HPDE6-E6E7 (cell line): ENCODE measurements around the gene MFSD1.

Experiments used
- DNase-seq: peaks from one replicate; pipeline ENCODE4 v3.0.0; 2011; ENCODE audit warnings: missing footprints; ENCODE audit errors: extremely low spot score

Gene MFSD1

GRCh38 chr3:158809642-158810041, 7.8 kb downstream of the MFSD1 start:
- DNase-seq, result no peak

- DNase-seq, result no peak
Observed at GRCh38 chr3:158810823-158811724, 9.2 kb downstream of the MFSD1 start.

DNA sequence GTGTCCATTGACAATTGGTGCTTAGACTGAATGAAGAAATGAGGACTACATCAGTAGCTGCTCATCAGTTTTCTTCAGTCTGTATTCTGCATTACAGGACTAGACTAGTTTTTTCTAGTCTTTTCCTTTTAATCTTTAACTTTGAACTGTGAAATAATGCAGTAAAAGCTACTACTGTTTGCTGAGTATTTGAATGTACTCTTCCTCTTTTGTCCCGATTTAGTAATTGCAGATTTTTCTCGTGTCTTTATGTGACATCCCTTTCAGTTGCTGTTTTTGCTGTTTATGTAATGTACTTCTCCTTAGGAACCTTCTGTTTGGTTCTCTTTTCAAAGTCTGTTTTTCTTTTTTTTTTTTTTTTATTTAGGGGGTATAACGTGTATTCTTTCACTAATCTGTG, 17.4 kb downstream of the MFSD1 start:
- no peak for DNase-seq

DNA sequence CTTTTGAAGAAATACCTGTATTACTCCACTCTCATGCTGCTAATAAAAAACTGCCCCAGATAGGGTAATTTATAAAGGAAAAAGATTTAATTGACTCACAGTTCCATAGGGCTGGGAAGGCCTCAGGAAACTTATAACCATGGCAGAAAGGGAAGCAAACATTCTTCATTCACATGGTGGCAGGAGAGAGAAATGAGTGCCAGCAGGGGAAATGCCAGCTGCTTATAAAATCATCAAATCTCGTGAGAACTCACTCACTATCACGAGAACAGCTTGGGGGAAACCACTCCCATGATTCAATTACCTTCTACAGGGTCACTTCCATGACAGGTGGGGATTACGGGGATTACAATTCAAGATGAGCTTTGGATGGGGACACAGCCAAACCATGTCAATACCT, 18.7 kb downstream of the MFSD1 start:
- DNase-seq, result no peak

DNA sequence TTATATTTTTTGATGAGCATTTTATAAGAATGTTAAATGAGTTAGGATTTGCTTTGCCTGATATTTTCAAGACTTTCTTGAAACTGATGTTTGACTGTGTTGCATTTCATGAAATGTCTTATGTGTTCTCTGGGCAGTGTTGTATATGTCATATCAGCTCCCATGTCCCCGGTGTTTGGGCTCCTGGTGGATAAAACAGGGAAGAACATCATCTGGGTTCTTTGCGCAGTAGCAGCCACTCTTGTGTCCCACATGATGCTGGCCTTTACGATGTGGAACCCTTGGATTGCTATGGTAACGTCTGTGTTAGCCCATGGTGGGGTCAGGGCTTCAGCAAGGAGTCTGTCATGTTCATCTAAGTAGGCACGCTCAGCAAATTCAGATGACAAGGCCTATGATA, 20.0 kb downstream of the MFSD1 start:
- no peak for DNase-seq

GRCh38 chr3:158823426-158823825, 21.6 kb downstream of the MFSD1 start:
- no peak for DNase-seq

DNA sequence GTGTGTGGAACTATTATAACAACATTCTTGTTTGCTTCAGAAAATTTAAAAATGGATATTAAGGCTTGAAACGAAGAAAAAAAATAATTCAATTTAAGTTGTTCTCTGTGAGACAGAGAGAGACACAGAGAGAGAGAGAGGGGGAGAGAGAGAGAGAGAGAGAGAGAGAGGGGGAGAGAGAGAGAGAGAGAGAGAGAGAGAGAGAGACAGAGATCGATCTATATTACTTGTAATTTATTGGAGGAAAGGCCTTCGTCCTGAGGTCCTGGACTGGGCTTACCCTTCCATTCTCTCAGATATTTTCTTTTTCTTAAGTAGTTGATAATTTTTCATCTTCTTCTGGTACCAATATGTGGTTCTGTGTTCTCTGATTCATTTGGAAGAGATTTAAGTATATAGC, 25.9 kb downstream of the MFSD1 start:
- no peak for DNase-seq

- no peak for DNase-seq
Observed at GRCh38 chr3:158830391-158830790, 28.5 kb downstream of the MFSD1 start.

GRCh38 chr3:158831861-158832260, 30.0 kb downstream of the MFSD1 start:
- DNase-seq, result no peak

DNA sequence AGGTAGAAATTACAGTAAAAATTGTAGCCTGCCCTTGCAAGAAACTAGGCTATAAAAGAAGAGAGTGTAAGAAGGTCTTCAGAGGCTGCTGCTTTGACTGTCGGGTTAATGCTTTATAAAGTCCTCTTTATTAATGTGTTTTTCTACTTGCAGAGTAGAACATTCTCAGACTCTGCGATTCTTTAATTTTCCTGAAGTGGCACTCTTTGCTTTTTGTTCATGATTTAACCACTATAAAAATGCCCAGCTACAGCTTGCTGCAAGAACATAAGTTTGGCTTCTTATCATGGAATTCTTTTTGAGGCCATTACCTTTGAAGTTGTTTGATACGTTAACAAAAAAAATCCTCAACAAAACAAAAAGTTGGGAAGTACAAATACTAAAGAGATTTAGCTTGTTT, 33.8 kb downstream of the MFSD1 start:
- no peak for DNase-seq

DNA sequence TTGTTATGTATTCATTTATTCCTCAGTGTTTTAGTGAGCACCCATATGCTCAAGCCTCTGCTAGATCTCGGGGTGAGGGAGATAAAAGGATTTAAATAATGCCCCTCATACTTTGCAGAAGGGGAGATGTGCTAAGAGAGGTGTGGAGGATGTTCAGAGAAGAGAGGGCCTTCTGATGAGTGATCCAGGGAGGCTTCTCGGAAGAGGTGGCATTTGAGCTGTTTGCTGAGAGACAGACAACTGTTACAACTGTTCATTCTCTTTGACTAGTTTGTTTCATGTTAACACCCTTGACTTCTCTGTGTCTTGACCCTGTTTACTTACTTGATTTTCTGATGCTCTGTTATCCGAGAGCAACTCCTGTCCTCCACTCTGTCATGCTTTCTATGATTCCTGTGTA, 34.5 kb downstream of the MFSD1 start:
- DNase-seq, result no peak

DNA sequence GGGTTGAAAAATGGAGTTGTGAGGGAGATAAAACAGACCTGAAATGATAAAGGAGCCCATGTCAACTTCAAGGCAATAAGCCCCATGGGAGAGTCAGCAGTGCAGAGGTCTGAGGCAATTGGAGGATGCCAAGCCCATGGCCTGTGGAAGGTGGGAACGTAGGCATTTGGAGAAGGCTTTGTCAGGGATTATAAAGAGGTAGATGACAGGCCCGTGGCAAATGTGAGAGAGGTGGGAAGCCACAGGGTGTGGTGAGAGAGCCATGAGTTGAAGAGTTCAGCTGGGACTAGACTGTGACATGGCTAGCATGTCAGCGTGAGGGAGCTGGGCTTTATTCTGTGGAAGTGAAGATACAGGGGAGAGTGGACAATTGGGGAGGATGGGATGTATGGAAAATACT, 35.4 kb downstream of the MFSD1 start:
- DNase-seq, result no peak

- no peak for DNase-seq
Observed at GRCh38 chr3:158839966-158840365, 38.1 kb downstream of the MFSD1 start.

GRCh38 chr3:158841387-158841786, 39.5 kb downstream of the MFSD1 start:
- no peak for DNase-seq

DNA sequence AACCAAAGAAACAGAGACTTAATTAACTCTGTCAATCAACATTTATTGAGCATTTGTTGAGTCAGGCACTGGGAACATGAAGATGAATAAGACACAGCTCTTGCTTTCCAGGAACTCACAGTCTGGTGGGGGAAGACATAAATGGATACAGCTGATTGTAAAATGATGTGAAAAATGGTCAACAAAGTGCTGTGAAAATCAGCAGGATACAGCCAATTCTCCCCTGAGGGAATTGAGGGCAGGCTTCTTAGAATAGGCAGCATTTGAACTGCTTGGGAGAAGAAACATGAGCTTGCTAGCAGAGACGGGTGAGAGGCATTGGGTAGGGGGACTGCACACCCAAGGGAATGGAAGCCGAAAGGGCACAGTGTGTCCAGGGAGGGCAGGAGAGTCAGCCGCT, 41.1 kb downstream of the MFSD1 start:
- DNase-seq, result no peak

GRCh38 chr3:158845765-158846350, 44.0 kb downstream of the MFSD1 start:
- DNase-seq, result peak; percentile 54

DNA sequence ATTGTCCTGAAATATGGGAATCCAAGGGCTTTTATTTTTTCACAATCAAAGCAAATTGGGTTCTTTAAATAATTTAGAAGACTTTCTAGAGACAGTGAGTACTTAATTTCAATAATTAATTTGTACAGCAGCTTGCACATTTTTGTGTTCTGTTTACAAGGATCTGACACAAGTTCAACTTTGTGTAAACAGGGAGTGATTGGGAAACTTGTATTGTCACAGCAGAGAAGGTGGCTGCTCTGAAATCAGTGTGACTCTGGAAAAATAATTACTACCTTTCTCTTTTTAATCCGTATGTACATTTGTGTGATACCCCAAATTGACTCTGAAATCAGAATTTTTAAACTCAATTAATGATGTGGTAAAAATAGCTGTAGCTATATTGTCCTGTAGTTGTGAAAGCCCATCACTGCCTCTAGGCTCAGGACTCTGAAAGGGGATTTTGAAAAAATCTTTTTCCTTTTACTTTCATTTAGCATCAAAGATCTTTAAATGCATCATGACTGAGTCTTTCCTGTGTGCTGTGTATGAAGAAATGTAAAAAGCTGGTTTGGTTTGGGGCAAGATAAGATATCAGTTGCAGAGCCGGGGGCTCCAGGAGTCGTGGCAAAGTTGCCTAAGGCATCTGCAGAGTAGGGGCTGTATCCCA, 45.1 kb downstream of the MFSD1 start:
- no peak for DNase-seq

GRCh38 chr3:158847452-158847821, 45.6 kb downstream of the MFSD1 start:
- DNase-seq, result no peak

DNA sequence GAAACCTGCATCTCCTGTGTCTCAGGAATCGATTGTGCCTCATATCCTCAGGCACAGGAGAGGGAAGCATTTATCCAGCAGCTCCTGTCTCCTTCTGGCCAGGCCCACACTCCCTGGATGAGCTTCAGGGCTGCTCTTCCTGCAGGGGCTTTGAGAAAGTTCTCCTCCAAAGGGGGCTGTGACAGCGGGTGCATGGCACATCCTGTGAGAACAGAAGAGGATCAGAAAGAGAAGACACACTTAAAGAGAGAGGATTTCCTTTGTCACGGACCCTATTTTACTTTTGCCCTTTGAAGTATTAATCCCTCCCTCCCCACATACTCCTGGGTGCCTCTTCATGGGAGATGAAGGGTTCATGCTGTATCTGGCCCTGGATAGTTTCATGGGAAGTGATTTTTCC, 46.0 kb downstream of the MFSD1 start:
- no peak for DNase-seq

DNA sequence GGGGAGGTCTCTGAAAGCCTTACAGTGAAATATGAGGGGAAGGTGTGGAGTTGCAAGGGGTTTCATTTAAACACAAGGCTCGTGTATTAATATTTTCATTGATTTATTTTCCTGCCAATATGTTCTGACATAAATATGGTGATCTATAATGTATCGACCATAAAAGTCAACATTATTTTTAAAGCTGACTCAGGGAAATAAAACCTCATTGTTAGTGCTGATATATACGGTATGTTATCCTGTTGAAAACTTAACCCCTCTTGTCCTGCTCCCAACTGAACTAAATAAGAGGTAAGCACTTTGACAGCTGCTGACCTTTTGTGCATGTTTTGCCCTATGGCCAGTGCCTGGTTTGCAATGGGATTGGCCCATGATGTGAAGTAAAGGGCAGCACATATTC, 47.9 kb downstream of the MFSD1 start:
- DNase-seq, result no peak

DNA sequence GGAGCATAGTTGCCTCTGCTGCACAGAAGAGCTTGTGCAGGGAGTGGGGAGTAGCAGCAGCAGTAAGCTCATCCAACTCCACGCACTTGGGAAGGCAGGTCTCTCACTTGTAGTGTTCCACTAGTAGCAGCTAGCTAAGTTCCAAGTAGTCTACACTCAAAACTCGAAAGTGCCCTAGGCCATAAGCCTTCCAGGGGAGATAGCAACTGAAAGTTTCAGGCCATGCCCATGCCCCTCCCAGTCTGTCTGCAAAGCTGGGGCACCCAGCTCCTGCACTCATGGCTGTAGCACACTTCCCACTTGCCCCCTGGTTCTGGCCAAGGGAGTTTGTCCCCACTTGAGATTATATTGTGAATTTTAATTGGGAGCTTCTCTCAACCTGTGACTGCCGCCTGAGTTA, 57.5 kb downstream of the MFSD1 start:
- no peak for DNase-seq

DNA sequence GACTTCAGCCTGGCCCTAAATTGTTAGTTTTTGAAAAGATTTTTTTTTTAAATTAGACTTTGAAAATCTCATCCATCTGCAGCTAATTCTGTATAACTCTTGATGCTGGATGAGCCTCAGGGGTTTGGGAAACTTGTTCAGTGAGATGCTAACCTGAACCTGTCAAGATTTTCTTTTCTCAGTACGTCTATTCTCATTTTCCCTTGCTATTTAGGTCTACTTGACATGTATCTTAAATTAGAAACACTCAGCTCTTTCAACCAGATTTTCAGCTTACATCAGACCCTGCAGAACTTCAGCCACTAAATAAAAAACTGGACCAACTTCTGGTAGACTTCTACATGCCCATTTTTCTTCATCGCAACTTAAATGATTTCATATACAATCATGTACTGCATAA, 61.4 kb downstream of the MFSD1 start:
- no peak for DNase-seq

GRCh38 chr3:158864492-158864891, 62.6 kb downstream of the MFSD1 start:
- DNase-seq, result no peak
